GM12878 (cell line): ENCODE data around the gene CDH4. TPM values are rescaled to one million over a fixed set of nuclear protein-coding genes. Genes with fewer than 3 reads are reported as not detected.

ENCODE experiments used
- ATAC-seq: fragments of 200-7000 bp; cut with Tn5 transposase; 3 replicates; pipeline ENCODE4 v1.9.1; 2020; ENCODE audit warnings: mild to moderate bottlenecking, moderate library complexity
- BruUV-seq: library from RNA; stranded (reverse); fragments of 400-500 nt; replicated peaks from 2 replicates; lab custom pipeline; 2021; lab: Mats Ljungman, UMichigan
- CTCF ChIA-PET: fragments of 300-600 bp; sonication (Branson Sonifier 250); formaldehyde crosslinking; extraction: SDS; loops from one replicate; lab custom pipeline; 2021; ENCODE audit warnings: inconsistent platforms; lab: Yijun Ruan, JAX
- POLR2A ChIA-PET: fragments of 350-600 bp; formaldehyde crosslinking; extraction: SDS; loops from one replicate; lab custom pipeline; 2021; ENCODE audit warnings: inconsistent platforms; lab: Charles Lee
- RAD21 ChIA-PET: fragments of 300-600 bp; sonication (Branson Sonifier 250); formaldehyde crosslinking; loops from one replicate; lab custom pipeline; 2023; ENCODE audit warnings: antibody characterized with exemption; ENCODE audit not compliant: unreplicated experiment; lab: Charles Lee
- SMC1A ChIA-PET: fragments of 300-600 bp; sonication (Branson Sonifier 250); formaldehyde crosslinking; loops from one replicate; lab custom pipeline; 2023; ENCODE audit not compliant: unreplicated experiment, uncharacterized antibody; lab: Charles Lee
- DNase-seq: peaks from one replicate; pipeline ENCODE4 v3.0.0-alpha.2; 2011; ENCODE audit warnings: low read depth, low spot score
- FAIRE-seq: peaks from 3 replicates; lab custom pipeline; 2011; peaks lifted over from hg19 to GRCh38; lab: Jason Lieb, UNC
- H2AFZ ChIP-seq: 2 replicates; pipeline ENCODE4 v1.6.0; 2011; ENCODE audit warnings: low read depth, low read length, control low read depth; ENCODE audit not compliant: control insufficient read depth
- H3K27ac ChIP-seq: 2 replicates; pipeline ENCODE4 v1.5.1; 2011; ENCODE audit warnings: control low read depth; ENCODE audit not compliant: control insufficient read depth, insufficient read depth
- H3K27me3 ChIP-seq, 2 experiments: replicated peaks in 1 of 2; 2 replicates each; pipeline versions ENCODE4 v1.6.0 to v1.6.1; 2011; ENCODE audit warnings: low read length in 1 of 2; ENCODE audit not compliant: control insufficient read depth in 2 of 2, insufficient read depth in 2 of 2
- H3K36me3 ChIP-seq, 2 experiments: 2 replicates each; pipeline ENCODE4 v1.5.1; 2011; ENCODE audit warnings: low read length in 1 of 2; ENCODE audit not compliant: control insufficient read depth in 2 of 2, insufficient read depth in 2 of 2
- H3K4me1 ChIP-seq: 2 replicates; pipeline ENCODE4 v1.6.1; 2011; ENCODE audit warnings: mild to moderate bottlenecking, low read length, moderate library complexity, mixed read lengths; ENCODE audit not compliant: control insufficient read depth, insufficient read depth
- H3K4me2 ChIP-seq: 2 replicates; pipeline ENCODE4 v1.6.0; 2011; ENCODE audit warnings: control low read depth; ENCODE audit not compliant: control insufficient read depth, insufficient read depth
- H3K4me3 ChIP-seq: fragments of 200-600 bp; sonication (generic); 2 replicates; pipeline ENCODE4 v1.5.1; 2016
- H3K79me2 ChIP-seq: 2 replicates; pipeline ENCODE4 v1.6.0; 2011; ENCODE audit warnings: low read length; ENCODE audit not compliant: control insufficient read depth, insufficient read depth
- H3K9ac ChIP-seq: 2 replicates; pipeline ENCODE4 v1.8.0; 2011; ENCODE audit warnings: low read length, control low read depth, mixed read lengths; ENCODE audit not compliant: control insufficient read depth, insufficient read depth
- H3K9me3 ChIP-seq: replicated peaks from 3 replicates; pipeline ENCODE4 v1.5.1; 2011; ENCODE audit warnings: mild to moderate bottlenecking, low read length; ENCODE audit not compliant: control insufficient read depth, insufficient read depth
- H4K20me1 ChIP-seq: 2 replicates; pipeline ENCODE4 v1.6.0; 2011; ENCODE audit not compliant: control insufficient read depth, insufficient read depth
- IRF4 ChIP-seq: IDR thresholded peaks from 2 replicates; pipeline ENCODE4 v1.6.1; 2011; ENCODE audit warnings: low read depth, low read length
- KDM1A ChIP-seq: fragments of 200-600 bp; sonication (generic); IDR thresholded peaks from 2 replicates; pipeline ENCODE4 v1.6.1; 2016; ENCODE audit warnings: borderline replicate concordance
- MYB ChIP-seq: fragments of 150-350 bp; IDR thresholded peaks from 2 replicates; pipeline ENCODE4 v1.6.1; 2014; ENCODE audit warnings: mild to moderate bottlenecking, low read depth, low read length, borderline replicate concordance
- NR2F1 ChIP-seq: fragments of 450-650 bp; conservative IDR thresholded peaks from 2 replicates; pipeline ENCODE4 v1.6.1; 2017; ENCODE audit warnings: mild to moderate bottlenecking
- PAX8 ChIP-seq: fragments of 450-650 bp; IDR thresholded peaks from 2 replicates; pipeline ENCODE4 v1.6.1; 2017; ENCODE audit warnings: mild to moderate bottlenecking, moderate library complexity
- RAD21 ChIP-seq: IDR thresholded peaks from 2 replicates; pipeline ENCODE4 v1.6.1; 2011; ENCODE audit warnings: mild to moderate bottlenecking, low read depth, low read length, moderate library complexity; ENCODE audit not compliant: insufficient read depth
- SMC3 ChIP-seq: IDR thresholded peaks from 2 replicates; pipeline ENCODE4 v1.6.1; 2011; ENCODE audit warnings: low read length, improper control_type of control experiment, borderline replicate concordance
- YBX1 ChIP-seq: fragments of 450-650 bp; IDR thresholded peaks from 2 replicates; pipeline ENCODE4 v1.6.1; 2016; ENCODE audit warnings: antibody characterized with exemption
- ZNF274 ChIP-seq: IDR thresholded peaks from one replicate; pipeline ENCODE4 v1.8.0; 2011; ENCODE audit not compliant: insufficient read length, insufficient read depth
- WGBS: methylation state at CpG from one replicate; pipeline ENCODE4 v1.1.6; 2016; ENCODE audit warnings: low lambda C conversion rate; ENCODE audit not compliant: insufficient replicate concordance, insufficient coverage; ENCODE audit errors: missing lambda C conversion rate; 5-methylcytosine and 5-hydroxymethylcytosine counted together
- in situ Hi-C: fragments of 300-500 bp; cut with MboI; formaldehyde crosslinking; loops from 9 replicates; pipeline ENCODE4 v1.14.3; 2018; ENCODE audit warnings: mixed read lengths
- intact Hi-C: fragments of 100-400 bp; cut with micrococcal nuclease; formaldehyde crosslinking; loops from one replicate; pipeline ENCODE4 v1.14.2; 2022; ENCODE audit not compliant: unreplicated experiment
- polyA plus RNA-seq, 11 experiments: library from polyadenylated mRNA; depleted of rRNA in 4 of 11; unstranded in 6 of 11; stranded (reverse) in 5 of 11; fragments of >200 nt; fragmentation: Nextera tagmentation in 4 of 11; fragmentation: Illumina TruSeq in 1 of 11; extraction: Ambion mirVana in 4 of 11; extraction: Trizol in 1 of 11; gene quantifications; 1 replicate in 1 of 11; 2 replicates in 10 of 11; pipeline versions ENCODE4 v1.2.1 to v1.2.3, GENCODE V29; 2011 to 2016; ENCODE audit warnings: inconsistent platforms in 2 of 11, missing spikeins in 2 of 11, low read depth in 1 of 11
- total RNA-seq, 4 experiments: library from RNA; depleted of rRNA in 3 of 4; stranded (reverse); fragments of >200 nt in 3 of 4; fragmentation: Illumina TruSeq in 1 of 4; extraction: Trizol in 1 of 4; gene quantifications; 2 replicates each; pipeline versions ENCODE4 v1.2.1 to v1.2.3, GENCODE V29; 2013 to 2021
- TF ChIP-seq, protein P1 (sequence below): fragments of 450-650 bp; IDR thresholded peaks from 2 replicates; pipeline ENCODE4 v1.6.1; 2016; ENCODE audit warnings: mild to moderate bottlenecking
- TF ChIP-seq, protein P2 (sequence below): IDR thresholded peaks from 2 replicates; pipeline ENCODE4 v1.6.1; 2012; ENCODE audit warnings: low read depth, low read length, improper control_type of control experiment
- TF ChIP-seq, protein P3 (sequence below): fragments of 450-650 bp; IDR thresholded peaks from 2 replicates; pipeline ENCODE4 v1.6.1; 2017; ENCODE audit warnings: mild to moderate bottlenecking, low read depth, inconsistent platforms; ENCODE audit not compliant: poor library complexity, severe bottlenecking
- TF ChIP-seq, protein P4 (sequence below): IDR thresholded peaks from 2 replicates; pipeline ENCODE4 v1.6.1; 2011; ENCODE audit warnings: mild to moderate bottlenecking, low read depth, low read length, moderate library complexity; ENCODE audit not compliant: insufficient replicate concordance

Gene CDH4
- total and polyA plus RNA-seq, 10 of the 15 experiments (the other 5 are each of a cell fraction or from before 2014, with no cell fraction given): not detected

- WGBS: 74% methylated on average over 13 of the region's 13 CpGs
- no peak for TF ChIP-seq IRF4
- TF ChIP-seq, protein P1, sequence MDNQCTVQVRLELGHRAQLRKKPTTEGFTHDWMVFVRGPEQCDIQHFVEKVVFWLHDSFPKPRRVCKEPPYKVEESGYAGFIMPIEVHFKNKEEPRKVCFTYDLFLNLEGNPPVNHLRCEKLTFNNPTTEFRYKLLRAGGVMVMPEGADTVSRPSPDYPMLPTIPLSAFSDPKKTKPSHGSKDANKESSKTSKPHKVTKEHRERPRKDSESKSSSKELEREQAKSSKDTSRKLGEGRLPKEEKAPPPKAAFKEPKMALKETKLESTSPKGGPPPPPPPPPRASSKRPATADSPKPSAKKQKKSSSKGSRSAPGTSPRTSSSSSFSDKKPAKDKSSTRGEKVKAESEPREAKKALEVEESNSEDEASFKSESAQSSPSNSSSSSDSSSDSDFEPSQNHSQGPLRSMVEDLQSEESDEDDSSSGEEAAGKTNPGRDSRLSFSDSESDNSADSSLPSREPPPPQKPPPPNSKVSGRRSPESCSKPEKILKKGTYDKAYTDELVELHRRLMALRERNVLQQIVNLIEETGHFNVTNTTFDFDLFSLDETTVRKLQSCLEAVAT: no peak
- TF ChIP-seq KDM1A: no peak
- no peak for TF ChIP-seq MYB
- TF ChIP-seq NR2F1: no peak
Measured at GRCh38 chr20:61556673-61557072, 304.6 kb downstream of the CDH4 start.

DNA sequence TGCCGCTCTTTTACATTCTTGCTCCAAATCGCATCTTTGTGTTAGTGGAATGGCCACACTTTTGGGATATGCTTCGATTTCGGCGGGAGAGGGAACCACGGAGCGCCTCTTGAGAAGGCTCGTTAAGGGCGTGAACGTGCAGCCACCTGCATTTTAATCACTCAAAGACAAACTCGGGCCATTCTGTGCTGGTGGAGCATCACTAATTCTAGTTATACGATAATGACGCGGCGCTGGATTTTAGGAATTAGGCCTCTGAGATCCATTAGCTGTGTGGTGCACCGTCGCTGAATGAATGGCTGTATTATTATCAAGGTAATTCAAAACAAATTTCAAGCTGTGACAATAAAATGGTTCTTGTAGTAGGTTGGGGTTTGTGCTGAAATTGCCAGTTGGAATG lies 305.6 kb downstream of the CDH4 start:
- H3K27ac ChIP-seq: no peak overlapping the region
- RAD21 ChIA-PET: no interaction called here
- in situ Hi-C loops: no loop called here
- DNase-seq: no peak
- H3K4me1 ChIP-seq: no peaks in the 10 kb centered on the region
- no peaks in the 10 kb centered on the region for H3K36me3 ChIP-seq
- FAIRE-seq: no peak
- SMC1A ChIA-PET: no interaction called here
- 61% methylated on average over 17 of the region's 17 CpGs for WGBS
- no peak overlapping the region for H3K4me2 ChIP-seq
- CTCF ChIA-PET: no interaction called here
- H3K79me2 ChIP-seq: no peaks in the 10 kb centered on the region
- intact Hi-C loops: no loop called here
- no peak overlapping the region for H3K9ac ChIP-seq
- H3K9me3 ChIP-seq: peaks cover 3% of the 10 kb centered on the region; the same call in 2 of the 3 replicates
- no peaks in the 10 kb centered on the region for H3K27me3 ChIP-seq
- H3K4me3 ChIP-seq: no peak overlapping the region
- no peak for ATAC-seq
- H2AFZ ChIP-seq: no peak overlapping the region
- POLR2A ChIA-PET: no interaction called here
- BruUV-seq: no TSS peak
- no peaks in the 10 kb centered on the region for H4K20me1 ChIP-seq
- TF ChIP-seq SMC3: no peak
- TF ChIP-seq RAD21: no peak
- TF ChIP-seq YBX1: no peak
- TF ChIP-seq, protein P2, sequence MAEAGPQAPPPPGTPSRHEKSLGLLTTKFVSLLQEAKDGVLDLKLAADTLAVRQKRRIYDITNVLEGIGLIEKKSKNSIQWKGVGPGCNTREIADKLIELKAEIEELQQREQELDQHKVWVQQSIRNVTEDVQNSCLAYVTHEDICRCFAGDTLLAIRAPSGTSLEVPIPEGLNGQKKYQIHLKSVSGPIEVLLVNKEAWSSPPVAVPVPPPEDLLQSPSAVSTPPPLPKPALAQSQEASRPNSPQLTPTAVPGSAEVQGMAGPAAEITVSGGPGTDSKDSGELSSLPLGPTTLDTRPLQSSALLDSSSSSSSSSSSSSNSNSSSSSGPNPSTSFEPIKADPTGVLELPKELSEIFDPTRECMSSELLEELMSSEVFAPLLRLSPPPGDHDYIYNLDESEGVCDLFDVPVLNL: no peak
- no peak for TF ChIP-seq PAX8
- TF ChIP-seq, protein P3, sequence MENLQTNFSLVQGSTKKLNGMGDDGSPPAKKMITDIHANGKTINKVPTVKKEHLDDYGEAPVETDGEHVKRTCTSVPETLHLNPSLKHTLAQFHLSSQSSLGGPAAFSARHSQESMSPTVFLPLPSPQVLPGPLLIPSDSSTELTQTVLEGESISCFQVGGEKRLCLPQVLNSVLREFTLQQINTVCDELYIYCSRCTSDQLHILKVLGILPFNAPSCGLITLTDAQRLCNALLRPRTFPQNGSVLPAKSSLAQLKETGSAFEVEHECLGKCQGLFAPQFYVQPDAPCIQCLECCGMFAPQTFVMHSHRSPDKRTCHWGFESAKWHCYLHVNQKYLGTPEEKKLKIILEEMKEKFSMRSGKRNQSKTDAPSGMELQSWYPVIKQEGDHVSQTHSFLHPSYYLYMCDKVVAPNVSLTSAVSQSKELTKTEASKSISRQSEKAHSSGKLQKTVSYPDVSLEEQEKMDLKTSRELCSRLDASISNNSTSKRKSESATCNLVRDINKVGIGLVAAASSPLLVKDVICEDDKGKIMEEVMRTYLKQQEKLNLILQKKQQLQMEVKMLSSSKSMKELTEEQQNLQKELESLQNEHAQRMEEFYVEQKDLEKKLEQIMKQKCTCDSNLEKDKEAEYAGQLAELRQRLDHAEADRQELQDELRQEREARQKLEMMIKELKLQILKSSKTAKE: no peak
- TF ChIP-seq ZNF274: no peak
- TF ChIP-seq, protein P4, sequence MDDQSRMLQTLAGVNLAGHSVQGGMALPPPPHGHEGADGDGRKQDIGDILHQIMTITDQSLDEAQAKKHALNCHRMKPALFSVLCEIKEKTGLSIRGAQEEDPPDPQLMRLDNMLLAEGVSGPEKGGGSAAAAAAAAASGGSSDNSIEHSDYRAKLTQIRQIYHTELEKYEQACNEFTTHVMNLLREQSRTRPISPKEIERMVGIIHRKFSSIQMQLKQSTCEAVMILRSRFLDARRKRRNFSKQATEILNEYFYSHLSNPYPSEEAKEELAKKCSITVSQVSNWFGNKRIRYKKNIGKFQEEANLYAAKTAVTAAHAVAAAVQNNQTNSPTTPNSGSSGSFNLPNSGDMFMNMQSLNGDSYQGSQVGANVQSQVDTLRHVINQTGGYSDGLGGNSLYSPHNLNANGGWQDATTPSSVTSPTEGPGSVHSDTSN: no peak

More at GRCh38 chr20:61556673-61557072, 304.6 kb downstream of the CDH4 start:
- CTCF ChIA-PET: no interaction called here
- no peak for FAIRE-seq
- in situ Hi-C loops: no loop called here
- intact Hi-C loops: no loop called here
- RAD21 ChIA-PET: no interaction called here
- SMC1A ChIA-PET: no interaction called here
- no peak overlapping the region for H2AFZ ChIP-seq
- no peaks in the 10 kb centered on the region for H3K36me3 ChIP-seq
- POLR2A ChIA-PET: no interaction called here
- H3K79me2 ChIP-seq: no peaks in the 10 kb centered on the region
- H3K4me1 ChIP-seq: no peaks in the 10 kb centered on the region
- no peak for ATAC-seq
- H3K27ac ChIP-seq: no peak overlapping the region
- no peaks in the 10 kb centered on the region for H3K27me3 ChIP-seq
- no peak for DNase-seq
- no peak overlapping the region for H3K4me3 ChIP-seq
- H4K20me1 ChIP-seq: no peaks in the 10 kb centered on the region
- H3K9ac ChIP-seq: no peak overlapping the region
- no TSS peak for BruUV-seq
- H3K4me2 ChIP-seq: no peak overlapping the region
- peaks cover 3% of the 10 kb centered on the region; the same call in 2 of the 3 replicates for H3K9me3 ChIP-seq
